ENCODE data around the gene MYO3B.

Gene MYO3B

DNA sequence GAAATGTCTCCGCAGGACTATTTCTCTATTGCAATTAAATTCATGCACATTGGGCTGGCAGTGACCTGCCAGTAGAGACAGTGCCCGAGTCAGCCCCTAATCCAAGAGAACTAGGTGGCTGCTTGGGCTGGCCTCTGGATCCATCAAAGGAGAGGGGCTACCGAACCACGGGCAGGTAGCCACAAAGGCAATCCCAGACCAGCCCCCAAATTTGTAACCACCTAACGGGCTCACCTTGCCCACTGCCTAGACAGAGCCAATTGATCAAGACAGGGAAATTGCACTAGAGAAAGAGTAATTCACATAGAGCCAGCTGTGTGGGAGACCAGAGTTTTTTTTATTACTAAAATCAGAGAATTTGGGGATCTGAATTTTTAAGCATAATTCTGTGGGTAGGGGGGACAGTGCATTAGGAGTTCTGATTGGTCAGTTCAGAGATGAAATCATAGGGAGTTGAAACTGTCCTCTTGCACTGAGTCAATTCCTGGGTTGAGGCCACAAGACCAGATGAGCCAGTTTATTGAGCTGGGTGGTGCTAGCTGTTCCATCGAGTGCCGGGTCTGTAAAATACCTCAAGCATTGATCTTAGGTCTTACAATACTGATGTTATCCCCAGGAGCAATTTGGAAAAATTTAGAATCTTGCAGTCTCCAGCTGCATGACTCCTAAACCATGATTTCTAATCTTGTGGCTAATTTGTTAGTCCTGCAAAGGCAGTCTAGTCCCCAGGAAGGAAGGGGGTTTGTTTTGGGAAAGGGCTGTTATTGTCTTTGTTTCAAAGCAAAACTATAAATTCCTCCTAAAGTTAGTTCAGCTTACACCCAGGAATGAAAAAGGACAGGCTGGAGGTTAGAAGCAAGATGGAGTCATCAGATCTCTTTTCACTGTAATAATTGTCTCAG is 276.8 kb downstream of the MYO3B start:
- H3K9me3 ChIP-seq (replicated peaks; ENCODE audit: insufficient read depth, low read length), result no peaks in the 10 kb centered on the region
- no peaks in the 10 kb centered on the region for H3K79me2 ChIP-seq (ENCODE audit: low read length)
- H3K4me1 ChIP-seq (ENCODE audit: low read length), result no peaks in the 10 kb centered on the region
- H3K4me3 ChIP-seq (ENCODE audit: low read length), result no peak overlapping the region
- H2AFZ ChIP-seq (ENCODE audit: low read length), result no peak overlapping the region
- no peak overlapping the region for H3K27ac ChIP-seq (ENCODE audit: low read length)
- no peak overlapping the region for H3K4me2 ChIP-seq (ENCODE audit: low read depth, low read length)
- H3K36me3 ChIP-seq (replicated peaks; ENCODE audit: insufficient read depth, low read length), result no peaks in the 10 kb centered on the region
- TF ChIP-seq EZH2 (optimal IDR thresholded peaks at IDR 0.05; ENCODE audit: low read depth, low read length), result no peak
- TF ChIP-seq, protein P1, sequence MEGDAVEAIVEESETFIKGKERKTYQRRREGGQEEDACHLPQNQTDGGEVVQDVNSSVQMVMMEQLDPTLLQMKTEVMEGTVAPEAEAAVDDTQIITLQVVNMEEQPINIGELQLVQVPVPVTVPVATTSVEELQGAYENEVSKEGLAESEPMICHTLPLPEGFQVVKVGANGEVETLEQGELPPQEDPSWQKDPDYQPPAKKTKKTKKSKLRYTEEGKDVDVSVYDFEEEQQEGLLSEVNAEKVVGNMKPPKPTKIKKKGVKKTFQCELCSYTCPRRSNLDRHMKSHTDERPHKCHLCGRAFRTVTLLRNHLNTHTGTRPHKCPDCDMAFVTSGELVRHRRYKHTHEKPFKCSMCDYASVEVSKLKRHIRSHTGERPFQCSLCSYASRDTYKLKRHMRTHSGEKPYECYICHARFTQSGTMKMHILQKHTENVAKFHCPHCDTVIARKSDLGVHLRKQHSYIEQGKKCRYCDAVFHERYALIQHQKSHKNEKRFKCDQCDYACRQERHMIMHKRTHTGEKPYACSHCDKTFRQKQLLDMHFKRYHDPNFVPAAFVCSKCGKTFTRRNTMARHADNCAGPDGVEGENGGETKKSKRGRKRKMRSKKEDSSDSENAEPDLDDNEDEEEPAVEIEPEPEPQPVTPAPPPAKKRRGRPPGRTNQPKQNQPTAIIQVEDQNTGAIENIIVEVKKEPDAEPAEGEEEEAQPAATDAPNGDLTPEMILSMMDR (IDR thresholded peaks at IDR 0.05; ENCODE audit: low read length), result no peak
- no peak for TF ChIP-seq EZH2phosphoT487 (IDR thresholded peaks at IDR 0.05; ENCODE audit: low read length)
- H3K9ac ChIP-seq (ENCODE audit: low read length), result no peak overlapping the region
- H3K9me2 ChIP-seq (replicated peaks; ENCODE audit: insufficient read depth, low read length), result no peaks in the 10 kb centered on the region
- H3K27me3 ChIP-seq (replicated peaks; ENCODE audit: insufficient read depth, low read length), result no peaks in the 10 kb centered on the region
- H4K20me1 ChIP-seq (ENCODE audit: insufficient read depth, low read length), result no peaks in the 10 kb centered on the region
- H3F3A ChIP-seq (ENCODE audit: insufficient read depth, low read length), result no peaks in the 10 kb centered on the region
- DNase-seq, result no peak

DNA sequence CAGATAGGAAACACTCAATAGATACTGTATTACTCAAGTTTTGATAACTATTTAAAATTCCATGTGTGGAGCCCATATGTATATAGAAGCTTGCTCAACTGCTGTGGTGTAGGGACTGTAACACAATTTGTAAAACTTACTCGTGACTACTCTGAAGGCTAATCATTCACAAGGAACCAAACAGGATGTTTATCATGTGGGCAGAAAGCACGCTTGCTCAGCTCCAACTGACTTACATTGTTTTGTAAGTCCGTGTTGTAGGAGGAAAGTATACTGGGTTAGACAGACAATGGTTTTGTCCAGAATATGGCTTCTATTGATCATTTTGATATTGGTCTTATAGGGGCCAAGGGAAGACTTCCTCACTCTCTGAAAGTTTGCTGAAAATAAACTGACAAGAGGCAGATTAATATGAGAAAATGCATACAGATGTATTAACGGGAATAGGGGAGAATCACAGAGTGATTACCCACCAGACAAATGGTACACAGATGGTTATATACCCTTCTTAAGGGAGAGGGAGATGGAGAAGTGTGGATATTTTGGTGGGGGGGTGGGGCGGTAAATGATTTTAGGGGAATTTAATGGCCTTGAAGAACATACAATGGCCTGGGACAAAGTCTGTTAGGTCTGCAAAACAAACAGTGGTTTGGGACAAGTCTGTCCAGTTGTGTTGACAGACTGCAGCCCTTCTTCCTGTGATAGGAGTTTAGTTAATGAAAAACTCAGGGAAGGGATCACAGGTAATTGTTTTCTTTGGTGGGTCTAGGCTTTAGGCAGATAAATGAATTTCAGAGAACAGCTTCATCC is 277.9 kb downstream of the MYO3B start:
- Histone ChIP-seq H3K9me3 (replicated peaks; ENCODE audit: insufficient read depth, low read length) (no peaks in the 10 kb centered on the region), H3K79me2 (ENCODE audit: low read length) (no peaks in the 10 kb centered on the region), H3K27me3 (replicated peaks; ENCODE audit: insufficient read depth, low read length) (no peaks in the 10 kb centered on the region), H2AFZ (ENCODE audit: low read length) (no peak overlapping the region), H3K9me2 (replicated peaks; ENCODE audit: insufficient read depth, low read length) (no peaks in the 10 kb centered on the region), H3K27ac (ENCODE audit: low read length) (no peak overlapping the region), H3K4me3 (ENCODE audit: low read length) (no peak overlapping the region), H3K36me3 (replicated peaks; ENCODE audit: insufficient read depth, low read length) (no peaks in the 10 kb centered on the region), H4K20me1 (ENCODE audit: insufficient read depth, low read length) (no peaks in the 10 kb centered on the region), H3K4me2 (ENCODE audit: low read depth, low read length) (no peak overlapping the region), H3K4me1 (ENCODE audit: low read length) (no peaks in the 10 kb centered on the region), H3K9ac (ENCODE audit: low read length) (no peak overlapping the region), H3F3A (ENCODE audit: insufficient read depth, low read length) (no peaks in the 10 kb centered on the region)
- DNase-seq, result no peak
- TF ChIP-seq, protein P1 (IDR thresholded peaks at IDR 0.05; ENCODE audit: low read length), result no peak
- TF ChIP-seq EZH2phosphoT487 (IDR thresholded peaks at IDR 0.05; ENCODE audit: low read length), result no peak
- no peak for TF ChIP-seq EZH2 (optimal IDR thresholded peaks at IDR 0.05; ENCODE audit: low read depth, low read length)

DNA sequence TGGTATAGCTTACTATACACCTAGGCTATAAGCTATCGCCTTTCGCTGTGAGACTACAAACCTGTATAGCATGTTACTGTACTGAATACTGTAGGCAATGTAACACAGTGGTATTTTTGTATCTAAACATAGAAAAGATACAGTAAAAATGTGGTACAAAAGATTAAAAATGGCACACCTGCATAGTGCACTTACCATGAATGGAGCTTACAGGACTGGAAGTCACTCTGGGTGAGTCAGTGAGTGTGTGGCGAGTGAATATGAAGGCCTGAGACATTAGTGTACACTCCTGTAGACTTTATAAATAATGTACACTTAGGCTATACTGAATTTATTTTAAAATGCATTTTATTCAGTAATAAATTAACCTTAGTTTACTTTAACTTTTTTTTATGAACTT is 279.0 kb downstream of the MYO3B start:
- TF ChIP-seq EZH2 (optimal IDR thresholded peaks at IDR 0.05; ENCODE audit: low read depth, low read length), result no peak
- TF ChIP-seq EZH2phosphoT487 (IDR thresholded peaks at IDR 0.05; ENCODE audit: low read length), result no peak
- TF ChIP-seq, protein P1 (IDR thresholded peaks at IDR 0.05; ENCODE audit: low read length), result no peak
- DNase-seq, result no peak
- no peak overlapping the region for H3K4me2 ChIP-seq (ENCODE audit: low read depth, low read length)
- no peak overlapping the region for H2AFZ ChIP-seq (ENCODE audit: low read length)
- no peaks in the 10 kb centered on the region for H3F3A ChIP-seq (ENCODE audit: insufficient read depth, low read length)
- no peak overlapping the region for H3K9ac ChIP-seq (ENCODE audit: low read length)
- H3K79me2 ChIP-seq (ENCODE audit: low read length), result no peaks in the 10 kb centered on the region
- H3K9me2 ChIP-seq (replicated peaks; ENCODE audit: insufficient read depth, low read length), result no peaks in the 10 kb centered on the region
- no peaks in the 10 kb centered on the region for H3K9me3 ChIP-seq (replicated peaks; ENCODE audit: insufficient read depth, low read length)
- H3K27me3 ChIP-seq (replicated peaks; ENCODE audit: insufficient read depth, low read length), result no peaks in the 10 kb centered on the region
- H4K20me1 ChIP-seq (ENCODE audit: insufficient read depth, low read length), result no peaks in the 10 kb centered on the region
- H3K4me1 ChIP-seq (ENCODE audit: low read length), result no peaks in the 10 kb centered on the region
- H3K27ac ChIP-seq (ENCODE audit: low read length), result no peak overlapping the region
- no peak overlapping the region for H3K4me3 ChIP-seq (ENCODE audit: low read length)
- H3K36me3 ChIP-seq (replicated peaks; ENCODE audit: insufficient read depth, low read length), result no peaks in the 10 kb centered on the region
